GM12874 (cell line): Measurements from ENCODE around the gene TNFRSF11A.

Experiments used
- CTCF ChIP-seq: IDR thresholded peaks from 2 replicates; pipeline ENCODE4 v1.5.1; 2011; ENCODE audit warnings: low read depth, mild to moderate bottlenecking, control low read depth, low read length, moderate library complexity; ENCODE audit not compliant: insufficient read depth

Gene TNFRSF11A

DNA sequence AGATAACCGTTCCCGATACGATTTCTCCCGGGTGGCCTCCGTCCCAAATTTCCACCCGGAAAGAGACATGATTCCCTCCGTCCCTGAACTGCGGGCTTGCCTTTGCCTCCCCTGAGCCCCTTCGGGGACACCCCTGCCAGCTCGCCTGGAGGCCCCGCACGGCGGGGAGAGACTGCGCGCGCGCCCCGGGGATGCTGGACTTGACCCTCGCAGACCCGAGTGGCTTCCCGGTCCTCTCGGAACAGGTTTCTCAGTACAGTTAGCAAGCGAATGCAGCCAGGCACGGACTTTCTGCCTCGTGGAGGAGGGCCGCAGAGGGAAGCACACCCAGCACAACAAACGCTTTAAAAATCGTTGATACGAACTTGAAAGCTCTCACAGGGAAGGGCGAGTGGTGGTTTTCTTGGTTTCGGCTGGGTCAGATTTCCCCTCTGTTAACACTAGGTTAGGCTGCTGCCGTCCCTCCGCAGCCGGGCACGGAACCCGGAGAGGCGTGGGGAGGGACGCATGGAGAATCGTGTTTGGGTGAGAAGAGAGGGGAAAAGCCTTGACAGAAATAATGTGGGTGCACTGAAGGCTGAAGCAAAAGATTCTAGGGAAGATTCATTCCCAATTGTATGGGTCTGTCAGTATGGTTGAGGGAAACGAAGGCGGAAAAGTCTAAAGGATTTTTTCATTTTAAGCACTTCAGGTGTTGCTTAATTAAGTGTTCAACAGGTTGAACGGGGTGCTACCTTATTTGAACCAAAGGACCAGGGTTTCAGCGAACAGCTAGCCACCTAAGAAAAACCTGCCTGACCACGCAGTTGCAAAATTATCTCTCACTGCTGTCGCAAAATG, 916 bp downstream of the TNFRSF11A start:
- TF ChIP-seq CTCF, result no peak

DNA sequence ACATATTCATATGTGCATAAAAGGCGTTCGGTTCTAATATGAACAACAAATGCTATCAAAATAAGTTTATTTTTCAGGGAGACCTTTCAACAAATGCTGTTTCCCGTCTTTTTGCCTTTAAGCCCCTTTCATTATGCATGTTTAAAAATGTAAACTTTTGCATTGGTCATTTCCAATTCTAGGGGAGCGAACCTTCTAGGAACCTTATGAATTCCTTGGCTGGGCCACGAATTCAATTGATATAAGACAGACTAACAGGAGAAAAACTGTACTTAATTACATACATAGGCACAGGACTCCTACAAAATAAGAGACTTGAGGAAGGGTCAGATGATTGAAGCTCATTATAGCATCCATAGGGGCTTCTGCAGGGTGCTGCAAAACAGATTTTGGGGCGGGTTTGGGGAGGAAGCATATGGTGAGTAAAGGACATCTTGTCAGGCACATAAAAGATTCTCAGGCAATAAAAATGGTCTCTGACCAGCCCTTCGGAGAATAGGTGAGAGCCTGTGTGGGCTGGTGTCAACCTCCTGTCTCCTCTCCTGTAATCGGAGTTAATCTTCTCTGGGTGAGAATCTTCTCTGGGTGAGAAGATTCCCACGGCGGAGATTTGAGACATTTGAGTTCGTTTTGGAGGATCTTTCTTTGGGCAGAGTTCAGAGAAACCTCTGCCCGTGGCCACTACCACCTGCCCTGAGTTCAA, 1.7 kb downstream of the TNFRSF11A start:
- no peak for TF ChIP-seq CTCF

GRCh38 chr18:62327977-62328376, 2.9 kb downstream of the TNFRSF11A start:
- TF ChIP-seq CTCF, result no peak

GRCh38 chr18:62328586-62329525, 3.7 kb downstream of the TNFRSF11A start:
- no peak for TF ChIP-seq CTCF

DNA sequence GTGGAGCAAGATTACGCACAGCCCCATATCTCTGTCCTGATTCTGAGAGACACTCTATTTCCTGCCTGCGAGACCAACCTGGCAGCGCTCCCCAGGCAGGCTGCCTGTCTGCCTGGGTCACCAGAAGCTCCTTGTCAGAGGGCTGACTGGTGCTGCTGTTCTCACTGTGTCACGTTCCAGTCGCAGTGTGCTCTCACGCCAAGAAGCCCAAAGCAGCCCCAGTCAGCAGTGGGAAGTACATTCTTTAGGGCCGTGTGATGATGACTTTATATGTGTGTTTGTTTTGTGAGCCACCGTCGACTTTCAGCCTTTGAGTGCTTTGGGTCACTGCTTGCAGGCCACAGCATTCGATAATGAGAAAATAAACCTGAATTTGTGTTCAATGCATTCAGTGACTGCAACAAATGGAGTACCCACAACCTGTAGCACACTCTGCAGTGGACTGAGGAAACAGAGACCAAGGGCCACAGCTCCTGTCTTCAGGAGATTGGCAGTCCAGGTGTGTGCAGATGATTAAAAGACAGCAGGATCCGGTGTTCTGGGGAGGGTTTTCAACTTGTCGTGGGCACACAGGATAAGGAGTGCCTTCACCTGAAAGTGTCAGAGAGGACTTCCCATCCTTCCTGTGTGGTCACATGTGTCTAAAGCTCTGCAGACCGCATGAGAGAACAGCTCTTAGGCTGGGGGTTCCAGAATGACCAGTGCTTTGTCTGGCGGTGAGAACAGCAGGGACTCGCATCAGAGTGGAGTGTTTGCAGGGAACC, 4.8 kb downstream of the TNFRSF11A start:
- TF ChIP-seq CTCF, result no peak

- no peak for TF ChIP-seq CTCF
These were observed 5.5 kb downstream of the TNFRSF11A start for GRCh38 chr18:62330650-62331049.
